Measurements from ENCODE around the gene CTSH.

CTSH gene

GRCh38 chr15:78943692-78944091 lies 1.2 kb downstream of the CTSH start:
- no peak overlapping the region for H3K4me3 ChIP-seq (ENCODE audit: low read length)
- TF ChIP-seq CTCF (IDR thresholded peaks at IDR 0.05; ENCODE audit: insufficient read depth, low read depth, low read length, missing control alignments) = no peak
- DNase-seq (ENCODE audit: low read depth) = no peak

DNA sequence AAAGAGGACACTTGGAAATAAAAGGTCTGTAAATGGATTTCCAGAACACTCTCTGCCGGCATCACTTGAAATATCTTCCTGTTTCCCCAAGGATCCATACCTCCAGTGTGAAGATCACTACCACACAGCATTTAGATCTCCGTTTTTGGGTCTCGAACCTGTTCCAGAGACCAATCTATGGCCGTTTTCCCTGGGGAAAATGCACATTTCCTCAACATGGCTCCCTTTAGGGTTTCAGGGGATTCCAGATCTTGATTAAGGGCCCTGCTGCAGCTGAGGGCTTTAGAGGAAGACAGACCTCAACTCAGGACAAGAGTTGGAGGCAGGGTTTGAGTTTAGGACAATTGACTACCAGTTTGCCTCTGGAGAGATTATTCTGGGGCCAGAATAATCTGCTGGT lies 2.1 kb downstream of the CTSH start:
- TF ChIP-seq CTCF (IDR thresholded peaks at IDR 0.05; ENCODE audit: insufficient read depth, low read depth, low read length, missing control alignments) = no peak
- no peak overlapping the region for H3K4me3 ChIP-seq (ENCODE audit: low read length)
- DNase-seq (ENCODE audit: low read depth) = no peak

DNA sequence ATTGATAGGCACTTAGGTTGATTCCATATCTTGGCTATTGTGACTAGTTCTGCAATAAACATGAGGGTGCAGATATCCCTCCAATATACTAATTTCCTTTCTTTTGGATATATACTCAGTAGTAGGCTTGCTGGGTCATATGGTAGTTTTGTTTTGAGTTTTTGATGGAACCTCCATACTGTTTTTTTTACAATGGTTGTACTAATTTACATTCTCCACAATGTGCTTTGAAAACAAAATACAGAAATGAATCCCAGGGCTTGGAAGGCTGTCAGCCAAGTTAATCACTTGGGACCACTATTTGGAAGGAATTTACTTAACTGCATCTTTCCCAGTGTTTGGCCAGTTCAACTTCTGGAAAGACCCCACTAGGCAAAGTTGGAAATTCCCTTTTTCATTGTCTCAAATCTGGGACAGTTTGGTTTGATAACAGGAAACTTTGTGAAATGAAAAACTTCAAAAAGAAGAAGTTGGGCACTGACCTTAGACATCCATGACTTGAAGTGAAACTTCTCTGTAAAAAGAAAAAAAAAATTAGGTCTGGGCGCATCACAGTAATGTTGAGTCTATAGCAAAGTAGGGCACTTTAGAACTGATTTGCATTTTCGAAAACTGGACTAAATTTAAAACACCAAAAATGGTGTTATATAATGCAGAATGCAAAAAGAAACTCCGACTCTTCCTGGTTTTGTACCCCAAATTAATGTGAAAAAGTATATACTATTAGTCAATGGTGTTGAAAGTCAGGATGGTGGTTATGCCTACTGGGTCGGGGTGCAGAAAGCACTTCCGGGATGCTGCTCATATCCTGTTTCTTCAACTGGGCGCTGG lies 6.0 kb downstream of the CTSH start:
- no peak overlapping the region for H3K4me3 ChIP-seq (ENCODE audit: low read length)
- no peak for DNase-seq (ENCODE audit: low read depth)
- TF ChIP-seq CTCF (IDR thresholded peaks at IDR 0.05; ENCODE audit: insufficient read depth, low read depth, low read length, missing control alignments) = no peak

GRCh38 chr15:78937132-78937739 lies 7.6 kb downstream of the CTSH start:
- no peak for TF ChIP-seq CTCF (IDR thresholded peaks at IDR 0.05; ENCODE audit: insufficient read depth, low read depth, low read length, missing control alignments)
- H3K4me3 ChIP-seq (ENCODE audit: low read length) = no peak overlapping the region
- DNase-seq (ENCODE audit: low read depth) = no peak

DNA sequence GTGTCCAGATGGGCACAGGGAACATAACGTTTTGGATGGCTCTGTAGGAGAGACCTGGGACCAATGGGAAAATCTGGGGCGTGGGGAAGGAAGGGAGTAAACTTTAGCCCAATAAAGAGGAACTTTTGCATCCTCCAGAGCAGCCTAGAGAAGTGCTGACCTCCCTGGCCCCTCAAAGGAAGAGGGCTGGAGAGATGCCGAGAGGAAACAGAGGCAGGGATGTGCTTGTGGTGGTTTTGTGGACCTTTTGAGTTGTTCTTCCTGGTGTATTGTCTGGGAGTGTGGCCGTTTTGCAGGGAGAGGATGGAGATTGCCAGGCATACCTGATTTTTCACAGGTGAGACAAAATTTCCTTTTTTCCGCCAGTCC lies 10.2 kb downstream of the CTSH start:
- TF ChIP-seq CTCF (IDR thresholded peaks at IDR 0.05; ENCODE audit: insufficient read depth, low read depth, low read length, missing control alignments) = no peak
- no peak overlapping the region for H3K4me3 ChIP-seq (ENCODE audit: low read length)
- no peak for DNase-seq (ENCODE audit: low read depth)

- H3K4me3 ChIP-seq (ENCODE audit: low read length) = no peak overlapping the region
- no peak for DNase-seq (ENCODE audit: low read depth)
Observed at GRCh38 chr15:78933823-78934654, 10.8 kb downstream of the CTSH start.

More at GRCh38 chr15:78933823-78934654, 10.8 kb downstream of the CTSH start:
- TF ChIP-seq CTCF (IDR thresholded peaks at IDR 0.05; ENCODE audit: insufficient read depth, low read depth, low read length, missing control alignments) = no peak

Measured in epithelial cell of esophagus (primary cell).